LNCAP (cell line): ENCODE results near the gene KIAA0513.

Experiments
- CTCF ChIP-seq: fragments of 450-650 bp; IDR thresholded peaks from 2 replicates; pipeline ENCODE4 v1.5.1; 2017; ENCODE audit warnings: mild to moderate bottlenecking

The KIAA0513 gene

DNA sequence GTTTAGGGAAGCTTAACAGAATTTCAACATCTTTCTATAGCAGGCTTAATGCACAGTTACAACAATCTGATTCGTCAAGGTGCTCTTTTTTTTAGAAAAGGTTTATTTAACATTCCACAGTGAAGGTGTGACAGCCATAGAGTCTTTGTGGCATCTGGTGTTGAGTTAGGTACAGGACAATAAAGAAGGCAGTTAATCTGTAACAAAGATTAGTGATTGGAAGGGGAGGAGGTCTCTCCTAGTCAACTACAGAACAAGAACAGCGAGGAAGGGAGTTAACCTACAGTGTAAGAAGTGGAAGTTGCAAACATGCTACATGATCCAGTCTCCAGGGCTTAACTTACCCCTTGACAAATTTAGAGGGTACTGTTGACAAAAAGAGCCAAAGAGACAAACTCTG lies 13.3 kb upstream of the KIAA0513 start:
- TF ChIP-seq CTCF: no peak

GRCh38 chr16:85015481-85016187 lies 12.0 kb upstream of the KIAA0513 start:
- TF ChIP-seq CTCF: no peak

GRCh38 chr16:85017151-85017550 lies 10.4 kb upstream of the KIAA0513 start:
- no peak for TF ChIP-seq CTCF

- no peak for TF ChIP-seq CTCF
These were observed 10.0 kb upstream of the KIAA0513 start for GRCh38 chr16:85017633-85018032.

DNA sequence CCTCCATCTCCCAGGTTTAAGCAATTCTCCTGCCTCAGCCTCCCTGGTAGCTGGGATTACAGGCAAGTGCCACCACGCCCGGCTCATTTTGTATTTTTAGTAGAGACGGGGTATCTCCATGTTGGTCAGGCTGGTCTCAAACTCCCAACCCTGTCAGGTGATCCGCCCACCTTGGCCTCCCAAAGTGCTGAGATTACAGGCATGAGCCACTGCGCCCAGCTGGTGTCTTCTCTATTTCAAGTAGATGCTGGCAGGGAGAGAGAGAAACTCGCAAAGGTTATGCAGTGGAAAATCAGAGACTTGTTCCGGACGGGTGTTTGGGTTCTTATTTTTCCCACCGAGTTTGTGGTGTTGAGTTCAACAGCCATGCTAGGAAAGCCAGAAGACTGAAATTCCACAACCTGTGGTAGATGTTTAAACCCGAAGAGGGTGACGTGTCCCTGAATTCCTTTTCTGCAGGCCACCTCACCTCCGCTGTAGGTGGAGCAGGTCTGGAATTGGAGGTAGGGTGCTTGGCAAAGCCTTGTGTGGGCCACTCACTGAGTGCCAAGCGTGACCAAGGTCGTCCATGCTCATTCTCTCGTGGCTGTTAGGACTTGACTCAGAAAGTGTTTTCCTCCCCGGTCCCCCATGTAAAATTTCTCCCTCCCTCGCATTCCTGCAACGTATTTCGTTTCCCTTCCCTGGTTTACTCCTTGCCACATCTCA lies 8.9 kb upstream of the KIAA0513 start:
- no peak for TF ChIP-seq CTCF

DNA sequence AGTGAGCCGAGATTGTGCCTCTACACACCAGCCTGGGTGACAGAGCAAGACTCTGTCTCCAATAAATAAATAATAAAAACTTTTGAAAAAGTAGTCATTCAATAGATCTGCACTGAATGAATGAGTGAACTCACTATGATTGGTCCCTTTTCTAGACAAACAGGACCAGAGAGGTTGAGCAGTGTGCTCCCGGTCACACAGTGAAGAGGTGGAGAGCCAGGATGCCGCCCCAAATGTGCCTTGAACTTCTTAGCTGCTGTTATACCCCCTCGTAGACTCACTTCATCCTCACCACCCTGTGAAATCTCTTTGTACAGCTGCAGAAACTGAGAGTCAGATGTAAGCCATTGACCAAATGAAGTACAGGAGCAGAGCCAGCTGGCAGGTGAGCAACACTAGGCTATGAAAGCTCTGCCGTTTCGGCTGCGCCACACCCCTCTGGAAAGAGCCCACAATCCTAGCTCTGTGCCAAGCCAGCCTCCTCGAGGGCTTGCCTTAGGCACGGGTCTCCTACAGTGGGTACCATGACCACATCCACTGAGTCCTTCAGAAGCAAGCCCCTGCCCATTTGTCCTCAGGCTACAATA lies 7.8 kb upstream of the KIAA0513 start:
- TF ChIP-seq CTCF: no peak

GRCh38 chr16:85025781-85026653 lies 1.6 kb upstream of the KIAA0513 start:
- TF ChIP-seq CTCF: no peak
